Body of pancreas (tissue), 4 donors: ENCODE data around the gene MAST3.

Source experiments
- CTCF ChIP-seq, 7 experiments: fragments of 450-650 bp in 4 of 7; fragments of 200-600 bp in 3 of 7; sonication (generic) in 3 of 7; IDR thresholded peaks; one replicate each; pipeline ENCODE4 v1.5.1; 2016 to 2019; ENCODE audit warnings: antibody characterized with exemption in 7 of 7
- POLR2A ChIP-seq, 3 donors: fragments of 450-650 bp; IDR thresholded peaks; one replicate each; pipeline ENCODE4 v1.6.1; 2016; ENCODE audit warnings: antibody characterized with exemption in 3 of 3, mild to moderate bottlenecking in 2 of 3

GRCh38 chr19:18114483-18114882, 16.9 kb downstream of the MAST3 start:
- TF ChIP-seq CTCF (IDR thresholded peaks at IDR 0.05) (no peak), POLR2A (IDR thresholded peaks at IDR 0.05) (no peak)
